H1 (cell line): Measurements from ENCODE around the gene ZNF677. TPM values are rescaled to one million over a fixed set of nuclear protein-coding genes. Genes with fewer than 3 reads are reported as not detected.
A peak's percentile ranks its signal among the peaks of the same experiment; 100 is the strongest.

Experiments
- CTCF ChIA-PET: fragments of 300-600 bp; sonication (Branson Sonifier 250); formaldehyde crosslinking; loops from one replicate; lab custom pipeline; 2021; ENCODE audit not compliant: partially characterized antibody; lab: Charles Lee
- POLR2A ChIA-PET: fragments of 300-600 bp; sonication (Branson Sonifier 250); formaldehyde crosslinking; loops from one replicate; lab custom pipeline; 2021; ENCODE audit warnings: inconsistent platforms; ENCODE audit not compliant: partially characterized antibody; lab: Charles Lee
- DNase-seq, 2 experiments: peaks; one replicate each; pipeline versions ENCODE4 v3.0.0 to v3.0.0-alpha.2; 2010 to 2022; ENCODE audit warnings: low spot score in 2 of 2, low read depth in 1 of 2, mixed read lengths in 1 of 2
- FAIRE-seq: peaks from 2 replicates; lab custom pipeline; 2011; peaks lifted over from hg19 to GRCh38; lab: Jason Lieb, UNC
- H2AFZ ChIP-seq: 2 replicates; pipeline ENCODE4 v1.8.1; 2012; ENCODE audit warnings: low read length, inconsistent platforms
- H2AK5ac ChIP-seq: 2 replicates; pipeline ENCODE4 v1.6.1; 2013; ENCODE audit warnings: low read depth, low read length
- H2BK120ac ChIP-seq: replicated peaks from 2 replicates; pipeline ENCODE3; 2013; ENCODE audit warnings: low read depth, low read length, inconsistent platforms
- H2BK12ac ChIP-seq: 2 replicates; pipeline ENCODE4 v1.6.1; 2013; ENCODE audit warnings: low read depth, low read length
- H2BK15ac ChIP-seq: 2 replicates; pipeline ENCODE4 v1.6.1; 2013; ENCODE audit warnings: low read length
- H2BK20ac ChIP-seq: 2 replicates; pipeline ENCODE4 v1.6.1; 2013; ENCODE audit warnings: low read length
- H2BK5ac ChIP-seq: 2 replicates; pipeline ENCODE4 v1.6.1; 2013; ENCODE audit warnings: low read depth, low read length
- H3K14ac ChIP-seq: 2 replicates; pipeline ENCODE4 v1.6.1; 2013; ENCODE audit warnings: inconsistent platforms; ENCODE audit not compliant: insufficient read length
- H3K18ac ChIP-seq: 2 replicates; pipeline ENCODE4 v1.6.1; 2013; ENCODE audit warnings: low read length; ENCODE audit errors: extremely low read depth
- H3K23ac ChIP-seq: 2 replicates; pipeline ENCODE4 v1.6.1; 2013; ENCODE audit warnings: inconsistent platforms; ENCODE audit not compliant: insufficient read length
- H3K23me2 ChIP-seq: 2 replicates; pipeline ENCODE4 v1.6.1; 2013; ENCODE audit warnings: low read depth, low read length
- H3K27ac ChIP-seq: 2 replicates; pipeline ENCODE4 v1.6.1; 2011; ENCODE audit warnings: low read depth, low read length, inconsistent platforms
- H3K27me3 ChIP-seq, 4 experiments: replicated peaks in 1 of 4; 1 replicate in 1 of 4; 2 replicates in 3 of 4; pipeline versions ENCODE4 v1.6.1 to v1.8.1; 2011 to 2013; ENCODE audit warnings: low read length in 3 of 4, mild to moderate bottlenecking in 3 of 4, inconsistent platforms in 2 of 4, mixed read lengths in 2 of 4, moderate library complexity in 1 of 4; ENCODE audit not compliant: control insufficient read depth in 3 of 4, insufficient read depth in 3 of 4; ENCODE audit errors: extremely low read depth in 1 of 4
- H3K36me3 ChIP-seq, 4 experiments: 2 replicates each; pipeline versions ENCODE4 v1.6.1 to v1.8.1; 2011 to 2013; ENCODE audit warnings: mild to moderate bottlenecking in 4 of 4, low read length in 3 of 4, moderate library complexity in 2 of 4, control low read depth in 1 of 4, inconsistent platforms in 1 of 4; ENCODE audit not compliant: insufficient read depth in 4 of 4, control insufficient read depth in 2 of 4
- H3K4ac ChIP-seq: replicated peaks from 2 replicates; pipeline ENCODE3; 2013; ENCODE audit warnings: low read length, low read depth, mixed read lengths, inconsistent platforms; ENCODE audit not compliant: insufficient read length
- H3K4me1 ChIP-seq, 4 experiments: replicated peaks in 1 of 4; 1 replicate in 1 of 4; 2 replicates in 3 of 4; pipeline versions ENCODE4 v1.6.1 to v1.8.1; 2011 to 2013; ENCODE audit warnings: low read length in 3 of 4, inconsistent platforms in 2 of 4, mixed read lengths in 1 of 4; ENCODE audit not compliant: insufficient read depth in 4 of 4, control insufficient read depth in 3 of 4
- H3K4me2 ChIP-seq, 2 experiments: 2 replicates each; pipeline versions ENCODE4 v1.6.1 to v1.8.1; 2011 to 2013; ENCODE audit warnings: low read depth in 2 of 2, low read length in 2 of 2, control low read depth in 1 of 2, inconsistent platforms in 1 of 2, mild to moderate bottlenecking in 1 of 2; ENCODE audit not compliant: insufficient read depth in 1 of 2
- H3K4me3 ChIP-seq, 4 experiments: fragments of 200-600, 300-600 bp in 1 of 4; sonication (generic), shearing (Covaris generic), sonication (Bioruptor Twin) in 1 of 4; 2 replicates each; pipeline versions ENCODE4 v1.5.1 to v1.8.1; 2011 to 2016; ENCODE audit warnings: low read length in 4 of 4, low read depth in 3 of 4, control low read depth in 2 of 4, inconsistent platforms in 2 of 4, mild to moderate bottlenecking in 2 of 4, mixed read lengths in 1 of 4, moderate library complexity in 1 of 4; ENCODE audit not compliant: insufficient read depth in 2 of 4; ENCODE audit errors: extremely low read depth in 1 of 4
- H3K56ac ChIP-seq: replicated peaks from 2 replicates; pipeline ENCODE3; 2013; ENCODE audit warnings: low read depth, mild to moderate bottlenecking, mixed read lengths, low read length, inconsistent platforms; ENCODE audit not compliant: insufficient read length
- H3K79me1 ChIP-seq: 2 replicates; pipeline ENCODE4 v1.6.1; 2013; ENCODE audit warnings: low read depth, low read length, control low read depth
- H3K79me2 ChIP-seq, 2 experiments: 2 replicates each; pipeline versions ENCODE4 v1.6.1 to v1.8.1; 2012 to 2013; ENCODE audit warnings: low read length in 2 of 2, mild to moderate bottlenecking in 2 of 2, inconsistent platforms in 1 of 2; ENCODE audit not compliant: insufficient read depth in 2 of 2, control insufficient read depth in 1 of 2
- H3K9ac ChIP-seq, 4 experiments: replicated peaks in 1 of 4; 1 replicate in 1 of 4; 2 replicates in 3 of 4; pipeline versions ENCODE4 v1.6.1 to v1.8.1; 2011 to 2013; ENCODE audit warnings: low read depth in 3 of 4, low read length in 3 of 4, control low read depth in 2 of 4, mild to moderate bottlenecking in 2 of 4, moderate library complexity in 2 of 4, inconsistent platforms in 1 of 4; ENCODE audit errors: extremely low read depth in 1 of 4
- H3K9me3 ChIP-seq, 2 experiments: 2 replicates each; pipeline versions ENCODE4 v1.6.1 to v1.8.1; 2012 to 2013; ENCODE audit warnings: mild to moderate bottlenecking in 2 of 2, moderate library complexity in 2 of 2, control low read depth in 1 of 2, inconsistent platforms in 1 of 2, low read depth in 1 of 2, low read length in 1 of 2, mixed read lengths in 1 of 2; ENCODE audit not compliant: insufficient read depth in 2 of 2
- H4K20me1 ChIP-seq, 2 experiments: replicated peaks in 1 of 2; 2 replicates each; pipeline versions ENCODE3 to v1.8.1; 2011 to 2013; ENCODE audit warnings: inconsistent platforms in 2 of 2, low read length in 2 of 2, mild to moderate bottlenecking in 1 of 2; ENCODE audit not compliant: insufficient read depth in 2 of 2, control insufficient read depth in 1 of 2
- H4K5ac ChIP-seq: 2 replicates; pipeline ENCODE4 v1.6.1; 2013; ENCODE audit warnings: low read length, low read depth, mixed read lengths, inconsistent platforms; ENCODE audit not compliant: insufficient read length
- H4K8ac ChIP-seq: 2 replicates; pipeline ENCODE4 v1.8.0; 2013; ENCODE audit warnings: mild to moderate bottlenecking, moderate library complexity, low read length, inconsistent platforms; ENCODE audit not compliant: insufficient read depth; ENCODE audit errors: extremely low read depth
- H4K91ac ChIP-seq: replicated peaks from 2 replicates; pipeline ENCODE3; 2013; ENCODE audit warnings: low read length, mixed read lengths, inconsistent platforms; ENCODE audit not compliant: insufficient read length
- NRF1 ChIP-seq: IDR thresholded peaks from 2 replicates; pipeline ENCODE4 v1.6.1; 2011; ENCODE audit warnings: mild to moderate bottlenecking, low read depth, low read length, improper control_type of control experiment
- RBBP5 ChIP-seq: IDR thresholded peaks from 2 replicates; pipeline ENCODE4 v1.7.1; 2012; ENCODE audit warnings: low read depth, mild to moderate bottlenecking, inconsistent platforms, low read length, moderate library complexity, borderline replicate concordance
- RFX5 ChIP-seq: IDR thresholded peaks from 2 replicates; pipeline ENCODE4 v1.6.1; 2011; ENCODE audit warnings: low read depth, low read length, improper control_type of control experiment, borderline replicate concordance
- ZNF274 ChIP-seq: IDR thresholded peaks from 2 replicates; pipeline ENCODE4 v1.7.0; 2012; ENCODE audit warnings: low read length, borderline replicate concordance; ENCODE audit errors: extremely low read depth
- WGBS, 2 experiments: shearing (Covaris generic) in 1 of 2; methylation state at CpG; one replicate each; pipeline versions ENCODE4 v1.1.6 to v1.1.7; 2013 to 2015; ENCODE audit warnings: low lambda C conversion rate in 2 of 2, mixed read lengths in 2 of 2, inconsistent platforms in 1 of 2, low coverage in 1 of 2, missing lambda C conversion rate in 1 of 2; ENCODE audit not compliant: insufficient replicate concordance in 2 of 2, insufficient coverage in 1 of 2, insufficient read length in 1 of 2; ENCODE audit errors: extremely low coverage in 1 of 2, missing lambda C conversion rate in 1 of 2; 5-methylcytosine and 5-hydroxymethylcytosine counted together
- polyA plus RNA-seq, 7 experiments: library from polyadenylated mRNA; depleted of rRNA in 3 of 7; stranded (reverse) in 5 of 7; unstranded in 2 of 7; fragments of >200 nt in 5 of 7; fragments of 200-250 nt in 2 of 7; gene quantifications; 1 replicate in 5 of 7; 2 replicates in 1 of 7; 4 replicates in 1 of 7; pipeline versions ENCODE4 v1.2.1 to v1.2.3, GENCODE V29; 2011 to 2013; ENCODE audit warnings: missing spikeins in 2 of 7, mixed read lengths in 2 of 7
- total RNA-seq: library from RNA; stranded (reverse); fragmentation: NEBNext Ultra II Directional; extraction: Animal tissue kit (Norgen Biotek cat#: 25700); gene quantifications from 2 replicates; pipeline ENCODE4 v1.2.1, GENCODE V29; 2021

Gene ZNF677
- total and polyA plus RNA-seq, 2 of the 8 experiments (the other 6 are each of a cell fraction or from before 2014, with no cell fraction given) = 29.6 to 37.0 TPM

DNA sequence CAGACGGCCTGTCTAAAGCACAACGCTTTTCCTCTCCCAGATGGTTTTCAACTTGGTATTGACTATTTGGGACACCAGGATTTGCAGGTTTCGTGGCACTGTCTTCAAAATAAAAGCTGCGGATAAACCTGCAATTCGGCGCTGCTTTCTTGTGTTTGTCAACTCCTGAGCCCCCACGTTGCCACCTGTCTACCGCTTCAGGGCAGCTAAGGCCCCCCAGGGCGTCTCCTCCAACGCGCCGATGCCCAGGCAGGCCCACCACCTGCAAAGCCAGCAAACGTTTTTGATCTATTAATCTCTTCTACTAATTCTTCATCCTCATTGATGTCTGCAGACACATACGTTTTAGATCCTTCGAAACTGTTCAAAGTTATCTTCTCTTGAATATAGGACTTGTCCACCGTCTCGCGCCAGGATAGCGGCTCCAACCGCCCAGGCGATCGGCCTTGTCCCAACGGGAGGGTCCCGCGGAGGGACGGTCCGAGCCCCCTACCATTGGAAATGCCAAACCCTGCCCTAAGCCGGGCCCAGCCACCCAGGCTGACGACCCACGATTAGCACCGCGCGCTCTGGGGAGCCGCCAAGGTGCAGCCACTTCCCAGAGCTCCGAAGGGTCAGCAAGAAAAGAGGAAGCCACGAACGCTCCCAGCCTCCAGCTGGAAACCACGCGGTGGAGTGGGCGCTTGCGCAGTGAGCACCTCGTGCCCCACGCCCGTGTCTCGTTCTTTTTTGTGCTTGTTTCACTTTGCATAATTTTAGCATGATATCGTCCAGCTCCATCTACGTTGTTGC is 36.3 kb upstream of the ZNF677 start:
- Histone ChIP-seq H3K4ac (no peak overlapping the region), H2AK5ac (no peak overlapping the region), H3K79me1 (no peaks in the 10 kb centered on the region), H2BK5ac (no peak overlapping the region), H3K23me2 (no peaks in the 10 kb centered on the region), H2BK120ac (no peak overlapping the region), H4K91ac (no peak overlapping the region), H4K8ac (no peak overlapping the region), H2BK15ac (peak overlapping the region; percentile 65; the same call in 1 of the 2 replicates), H2BK12ac (0 out of 2 replicates have a peak overlapping the region, but pooled peaks have one; percentile 73), H3K23ac (no peak overlapping the region), H3K4me2 (no peak overlapping the region), H3K9ac (no peak overlapping the region), H3K4me3 (no peak overlapping the region), H3K4me1 (no peaks in the 10 kb centered on the region), H3K27ac (no peak overlapping the region), H3K79me2 (no peaks in the 10 kb centered on the region), H3K56ac (no peak overlapping the region), H2AFZ (no peak overlapping the region), H3K36me3 (no peaks in the 10 kb centered on the region), H4K20me1 (no peaks in the 10 kb centered on the region), H2BK20ac (peak overlapping the region; percentile 32; the same call in 1 of the 2 replicates), H3K9me3 (peaks cover 3 to 6% of the 10 kb centered on the region in 2 experiments; a peak in 3 of 4 replicates), H3K27me3 (no peaks in the 10 kb centered on the region), H3K18ac (no peak overlapping the region), H4K5ac (no peak overlapping the region), H3K14ac (no peak overlapping the region)
- FAIRE-seq (no peak), DNase-seq (no peak)
- TF ChIP-seq RFX5 (no peak), ZNF274 (no peak), RBBP5 (no peak), NRF1 (no peak)
- 92% methylated on average over 47 of the region's 47 CpGs; no CpG with 5 or more reads in 1 of the 2 experiments for WGBS, 2 experiments
- ChIA-PET CTCF (interaction anchor here (1.4 to 1.5 kb wide), 2 partner anchors 15 to 25 kb away, joined by 3 to 6 read pairs; no protein-coding TSS in a partner anchor), POLR2A (no interaction called here)
